WERI-Rb-1 (cell line): Measurements from ENCODE around the gene ERBB3.
A peak's percentile ranks its signal among the peaks of the same experiment; 100 is the strongest.

ENCODE experiments used
- DNase-seq: peaks from one replicate; pipeline ENCODE4 v3.0.0-alpha.2; 2020
- H3K27ac ChIP-seq: fragments of 250-450 bp; sonication (Bioruptor Pico); 2 replicates; pipeline ENCODE4 v1.5.1; 2020; ENCODE audit warnings: mild to moderate bottlenecking, moderate library complexity
- H3K27me3 ChIP-seq: fragments of 250-450 bp; sonication (Bioruptor Pico); 2 replicates; pipeline ENCODE4 v1.5.1; 2021; ENCODE audit warnings: mild to moderate bottlenecking, low read depth, moderate library complexity; ENCODE audit not compliant: insufficient read depth, severe bottlenecking
- H3K36me3 ChIP-seq: fragments of 250-450 bp; sonication (Bioruptor Pico); 2 replicates; pipeline ENCODE4 v1.5.1; 2020; ENCODE audit warnings: mild to moderate bottlenecking, moderate library complexity
- H3K4me3 ChIP-seq: 2 replicates; pipeline ENCODE4 v1.5.1; 2011; ENCODE audit warnings: low read depth, mild to moderate bottlenecking, control low read depth, low read length
- H3K9me3 ChIP-seq: fragments of 250-450 bp; sonication (Bioruptor Pico); 2 replicates; pipeline ENCODE4 v1.5.1; 2021; ENCODE audit warnings: mild to moderate bottlenecking, moderate library complexity; ENCODE audit not compliant: severe bottlenecking
- TF ChIP-seq, protein P1 (sequence below): IDR thresholded peaks from 2 replicates; pipeline ENCODE4 v1.5.1; 2011; ENCODE audit warnings: low read depth, mild to moderate bottlenecking, control low read depth, inconsistent platforms, low read length

ERBB3 gene

DNA sequence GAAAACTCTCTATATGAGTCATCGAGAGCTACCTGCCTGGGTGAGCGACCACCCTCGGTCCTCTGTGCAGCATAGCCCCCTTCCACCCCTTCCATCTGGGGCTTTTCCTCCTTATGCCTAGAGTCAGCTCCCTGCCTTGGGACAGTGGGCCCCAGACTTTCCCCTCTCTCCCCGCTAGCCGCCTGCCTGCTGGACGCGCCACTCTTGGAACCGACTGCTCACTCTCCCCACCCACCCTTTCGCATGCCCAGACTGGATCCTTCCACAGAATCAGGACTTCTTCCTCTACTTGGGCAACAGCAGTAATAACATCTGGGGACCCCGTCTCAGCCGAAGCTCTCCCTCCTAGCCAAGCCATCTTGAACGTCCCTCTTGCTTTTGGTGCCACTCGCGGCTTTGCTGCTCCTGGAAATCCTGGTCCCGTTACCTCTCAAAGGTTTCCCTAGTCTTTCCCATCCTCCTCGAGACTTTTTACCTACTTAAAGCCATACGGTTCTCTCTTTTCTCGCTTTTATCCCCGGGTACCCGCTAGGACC, 48.8 kb downstream of the ERBB3 start:
- TF ChIP-seq, protein P1, sequence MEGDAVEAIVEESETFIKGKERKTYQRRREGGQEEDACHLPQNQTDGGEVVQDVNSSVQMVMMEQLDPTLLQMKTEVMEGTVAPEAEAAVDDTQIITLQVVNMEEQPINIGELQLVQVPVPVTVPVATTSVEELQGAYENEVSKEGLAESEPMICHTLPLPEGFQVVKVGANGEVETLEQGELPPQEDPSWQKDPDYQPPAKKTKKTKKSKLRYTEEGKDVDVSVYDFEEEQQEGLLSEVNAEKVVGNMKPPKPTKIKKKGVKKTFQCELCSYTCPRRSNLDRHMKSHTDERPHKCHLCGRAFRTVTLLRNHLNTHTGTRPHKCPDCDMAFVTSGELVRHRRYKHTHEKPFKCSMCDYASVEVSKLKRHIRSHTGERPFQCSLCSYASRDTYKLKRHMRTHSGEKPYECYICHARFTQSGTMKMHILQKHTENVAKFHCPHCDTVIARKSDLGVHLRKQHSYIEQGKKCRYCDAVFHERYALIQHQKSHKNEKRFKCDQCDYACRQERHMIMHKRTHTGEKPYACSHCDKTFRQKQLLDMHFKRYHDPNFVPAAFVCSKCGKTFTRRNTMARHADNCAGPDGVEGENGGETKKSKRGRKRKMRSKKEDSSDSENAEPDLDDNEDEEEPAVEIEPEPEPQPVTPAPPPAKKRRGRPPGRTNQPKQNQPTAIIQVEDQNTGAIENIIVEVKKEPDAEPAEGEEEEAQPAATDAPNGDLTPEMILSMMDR, result no peak
- Histone ChIP-seq H3K27me3 (no peaks in the 10 kb centered on the region), H3K36me3 (peaks cover 34% of the 10 kb centered on the region), H3K27ac (peak overlapping the region; percentile 70), H3K4me3 (peak overlapping the region; percentile 78), H3K9me3 (no peaks in the 10 kb centered on the region)
- DNase-seq, result no peak

DNA sequence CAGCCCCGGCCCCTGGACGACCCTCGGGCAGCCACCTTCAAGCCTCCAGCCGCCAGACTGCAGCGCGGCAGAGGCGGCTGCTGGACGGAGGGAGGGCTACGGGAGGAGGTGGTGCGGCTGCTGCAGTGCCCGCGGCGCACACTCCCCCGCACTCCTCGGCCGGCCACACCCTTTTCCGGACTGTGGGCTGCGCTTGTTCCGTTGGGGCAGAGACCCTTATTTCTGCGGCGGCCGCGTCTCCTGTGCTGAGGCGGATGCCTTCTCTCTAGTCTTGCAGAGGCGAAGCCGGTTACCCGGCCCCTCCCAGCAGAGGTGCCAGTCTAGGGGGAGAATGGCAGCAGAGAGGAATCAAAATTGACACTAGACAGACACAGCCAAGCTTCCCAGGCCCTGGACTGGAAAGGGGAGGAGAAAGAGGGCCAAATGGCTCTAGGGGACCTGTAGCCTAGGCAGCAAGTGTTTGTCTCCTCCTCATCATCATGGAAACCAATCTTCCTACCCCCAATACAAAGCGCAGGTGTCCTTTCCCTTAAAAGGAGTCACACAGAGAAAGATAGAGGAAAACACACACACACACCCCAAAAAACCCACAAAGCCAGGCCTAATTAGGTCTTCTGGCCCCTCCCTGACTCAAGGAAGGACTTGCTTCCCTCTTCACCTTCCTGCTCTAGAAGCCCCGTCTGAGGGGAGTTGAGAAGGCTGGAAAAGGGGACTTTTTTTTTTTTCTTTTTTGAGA, 49.4 kb downstream of the ERBB3 start:
- Histone ChIP-seq H3K9me3 (no peaks in the 10 kb centered on the region), H3K27me3 (no peaks in the 10 kb centered on the region), H3K36me3 (peaks cover 41% of the 10 kb centered on the region), H3K4me3 (peak overlapping the region; percentile 78), H3K27ac (no peak overlapping the region)
- TF ChIP-seq, protein P1, result no peak
- peak; percentile 48 for DNase-seq

DNA sequence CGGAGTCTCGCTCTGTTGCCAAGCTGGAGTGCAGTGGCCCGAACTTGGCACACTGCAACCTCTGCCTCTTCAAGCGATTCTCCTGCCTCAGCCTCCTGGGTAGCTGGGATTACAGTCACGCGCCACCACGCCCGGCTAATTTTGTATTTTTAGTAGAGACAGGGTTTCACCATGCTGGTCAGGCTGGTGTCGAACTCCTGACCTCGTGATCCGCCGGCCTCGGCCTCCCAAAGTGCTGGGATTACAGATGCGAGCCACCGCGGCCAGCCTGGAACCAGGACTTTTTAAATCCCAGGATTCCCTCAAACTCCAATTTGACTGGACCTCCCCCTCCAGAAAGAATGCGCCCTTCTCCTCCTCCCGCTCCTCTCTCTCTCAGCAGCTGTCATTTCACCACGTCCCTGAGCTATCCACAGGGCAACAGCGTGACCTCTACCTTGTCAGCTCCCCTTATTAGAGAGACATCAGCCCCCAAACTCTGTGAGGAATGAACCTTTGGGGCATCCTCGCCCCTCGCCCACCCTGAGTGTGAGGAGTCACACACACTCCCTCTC, 50.1 kb downstream of the ERBB3 start:
- H3K9me3 ChIP-seq, result no peaks in the 10 kb centered on the region
- no peak overlapping the region for H3K27ac ChIP-seq
- H3K36me3 ChIP-seq, result peaks cover 46% of the 10 kb centered on the region
- TF ChIP-seq, protein P1, result no peak
- H3K27me3 ChIP-seq, result no peaks in the 10 kb centered on the region
- DNase-seq, result no peak
- H3K4me3 ChIP-seq, result no peak overlapping the region

- H3K4me3 ChIP-seq, result no peak overlapping the region
- TF ChIP-seq, protein P1, result no peak
Observed at GRCh38 chr12:56130876-56131275, 50.9 kb downstream of the ERBB3 start.

DNA sequence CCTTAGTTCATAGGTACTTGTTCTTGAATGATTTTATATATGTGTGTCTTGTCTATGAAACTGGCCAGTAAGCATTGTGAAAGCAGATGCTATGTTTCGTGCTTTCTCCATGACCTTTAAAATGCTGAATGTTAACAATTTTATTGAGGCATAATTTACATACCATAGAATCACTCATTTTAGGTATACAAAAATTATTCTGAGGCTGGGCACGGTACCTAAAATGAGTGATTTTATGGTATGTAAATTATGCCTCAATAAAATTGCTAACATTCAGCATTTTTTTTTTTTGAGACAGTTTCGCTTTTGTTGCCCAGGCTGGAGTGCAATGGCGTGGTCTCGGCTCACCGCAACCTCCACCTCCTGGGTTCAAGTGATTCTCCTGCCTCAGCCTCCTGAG, 54.9 kb downstream of the ERBB3 start:
- TF ChIP-seq, protein P1, result no peak
- H3K4me3 ChIP-seq, result no peak overlapping the region
- peaks cover 75% of the 10 kb centered on the region for H3K36me3 ChIP-seq
- no peak overlapping the region for H3K27ac ChIP-seq
- no peaks in the 10 kb centered on the region for H3K9me3 ChIP-seq
- no peak for DNase-seq
- H3K27me3 ChIP-seq, result no peaks in the 10 kb centered on the region

More at GRCh38 chr12:56130876-56131275, 50.9 kb downstream of the ERBB3 start:
- no peaks in the 10 kb centered on the region for H3K9me3 ChIP-seq
- no peak for DNase-seq
- no peaks in the 10 kb centered on the region for H3K27me3 ChIP-seq
- peaks cover 46% of the 10 kb centered on the region for H3K36me3 ChIP-seq
- H3K27ac ChIP-seq, result no peak overlapping the region
